Stomach smooth muscle (tissue), 2 donors: Measurements from ENCODE around the gene LDLRAD4.
A peak's percentile ranks its signal among the peaks of the same experiment; 100 is the strongest.

Experiments
- H3K27ac ChIP-seq: one replicate; pipeline ENCODE4 v1.7.0; 2013; ENCODE audit warnings: mild to moderate bottlenecking, low read length, inconsistent platforms
- H3K27me3 ChIP-seq, 2 donors: one replicate each; pipeline ENCODE4 v1.7.0; 2013; ENCODE audit warnings: low read length in 2 of 2; ENCODE audit not compliant: insufficient read depth in 2 of 2, control insufficient read depth in 1 of 2
- H3K36me3 ChIP-seq, 2 donors: one replicate each; pipeline ENCODE4 v1.7.0; 2013; ENCODE audit warnings: low read length in 2 of 2; ENCODE audit not compliant: control insufficient read depth in 2 of 2, insufficient read depth in 2 of 2
- H3K4me1 ChIP-seq: one replicate; pipeline ENCODE4 v1.7.0; 2013; ENCODE audit warnings: low read length; ENCODE audit not compliant: control insufficient read depth, insufficient read depth
- H3K4me3 ChIP-seq, 2 donors: one replicate each; pipeline ENCODE4 v1.7.0; 2013; ENCODE audit warnings: low read length in 2 of 2
- H3K9ac ChIP-seq, 2 donors: one replicate each; pipeline ENCODE4 v1.7.0; 2013; ENCODE audit warnings: low read length in 2 of 2, mild to moderate bottlenecking in 1 of 2
- H3K9me3 ChIP-seq, 2 donors: one replicate each; pipeline ENCODE4 v1.7.0; 2013; ENCODE audit warnings: low read length in 2 of 2; ENCODE audit not compliant: control insufficient read depth in 2 of 2
- donor health status: healthy.
- donor health status: Pancreatic carcinoma.

The LDLRAD4 gene

DNA sequence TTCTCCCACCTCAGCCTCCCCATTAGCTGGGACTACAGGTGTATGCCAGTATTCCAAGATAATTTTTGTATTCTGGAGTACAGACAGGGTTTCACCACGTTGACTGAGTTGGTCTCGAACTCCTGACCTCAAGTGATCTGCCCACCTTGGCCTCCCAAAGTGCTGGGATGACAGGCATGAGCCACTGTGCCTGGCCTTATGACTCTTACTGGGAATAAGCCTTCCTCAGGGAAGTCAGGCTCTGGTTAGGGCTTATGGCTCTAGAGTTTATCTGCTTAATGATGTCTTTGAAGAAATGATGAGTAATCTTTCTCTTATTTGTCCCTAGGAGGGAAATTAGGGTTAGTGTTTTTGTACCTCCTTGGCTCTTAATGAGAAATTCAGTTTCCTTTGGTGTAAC is 320.1 kb downstream of the LDLRAD4 start:
- Histone ChIP-seq H3K4me3 (no peak overlapping the region), H3K4me1 (peaks cover 39% of the 10 kb centered on the region), H3K27me3 (no peaks in the 10 kb centered on the region), H3K9me3 (no peaks in the 10 kb centered on the region), H3K27ac (no peak overlapping the region), H3K36me3 (no peaks in the 10 kb centered on the region), H3K9ac (no peak overlapping the region)

DNA sequence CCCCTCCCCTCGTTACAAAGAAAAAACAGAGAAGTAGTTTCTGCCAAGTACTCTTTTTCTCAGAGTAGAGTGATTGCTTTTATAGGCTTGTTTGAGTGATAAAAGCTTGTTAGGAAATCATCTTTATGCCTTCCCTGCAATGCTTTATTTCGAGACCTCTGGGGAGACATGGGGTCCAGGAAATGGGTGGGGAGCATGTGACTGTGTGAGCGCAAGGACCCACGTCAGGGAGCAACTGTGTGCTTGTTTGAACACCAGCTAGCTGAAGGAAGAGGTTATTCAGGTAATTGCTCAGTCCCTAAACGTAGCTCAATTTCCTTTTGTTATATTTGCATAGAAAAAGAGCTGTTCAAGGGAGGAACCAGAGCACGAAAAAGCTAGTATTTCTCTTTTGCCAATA is 320.5 kb downstream of the LDLRAD4 start:
- Histone ChIP-seq H3K9ac (no peak overlapping the region), H3K4me3 (no peak overlapping the region), H3K4me1 (peaks cover 43% of the 10 kb centered on the region), H3K27ac (no peak overlapping the region), H3K36me3 (no peaks in the 10 kb centered on the region), H3K9me3 (no peaks in the 10 kb centered on the region), H3K27me3 (no peaks in the 10 kb centered on the region)

DNA sequence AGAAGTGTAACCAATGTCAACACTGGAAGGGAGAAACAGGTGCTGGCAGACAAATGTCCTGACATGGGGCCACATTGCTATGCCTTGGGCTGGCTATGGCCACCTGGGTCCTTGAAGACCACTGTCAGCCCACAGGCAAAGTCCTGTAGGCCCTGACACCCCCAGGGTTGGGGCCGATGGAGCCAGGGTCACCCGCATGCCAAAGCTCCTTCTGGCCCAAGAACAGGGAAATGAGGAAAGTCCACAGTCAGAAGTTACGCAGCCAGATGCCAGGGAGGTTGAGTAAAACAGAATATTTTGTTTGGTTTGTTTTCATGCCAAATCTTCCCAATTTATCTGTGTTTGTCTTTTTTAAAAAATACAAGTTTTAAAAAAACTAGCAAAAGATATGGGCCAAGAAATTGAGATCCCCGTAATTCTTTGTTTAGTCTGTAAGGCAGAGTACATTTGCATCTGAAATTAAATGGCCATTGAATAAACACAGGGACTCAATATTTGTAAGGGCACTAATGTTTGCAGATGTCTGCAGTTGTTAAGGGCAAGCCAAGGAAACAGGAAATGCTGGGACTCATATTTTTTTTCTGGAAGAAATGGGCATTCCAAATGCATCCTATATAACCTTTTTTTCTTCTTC is 321.4 kb downstream of the LDLRAD4 start:
- peaks cover 47% of the 10 kb centered on the region for H3K4me1 ChIP-seq
- H3K9ac ChIP-seq = no peak overlapping the region
- H3K36me3 ChIP-seq = no peaks in the 10 kb centered on the region
- H3K4me3 ChIP-seq = no peak overlapping the region
- H3K27me3 ChIP-seq = no peaks in the 10 kb centered on the region
- H3K27ac ChIP-seq = no peak overlapping the region
- H3K9me3 ChIP-seq = no peaks in the 10 kb centered on the region

DNA sequence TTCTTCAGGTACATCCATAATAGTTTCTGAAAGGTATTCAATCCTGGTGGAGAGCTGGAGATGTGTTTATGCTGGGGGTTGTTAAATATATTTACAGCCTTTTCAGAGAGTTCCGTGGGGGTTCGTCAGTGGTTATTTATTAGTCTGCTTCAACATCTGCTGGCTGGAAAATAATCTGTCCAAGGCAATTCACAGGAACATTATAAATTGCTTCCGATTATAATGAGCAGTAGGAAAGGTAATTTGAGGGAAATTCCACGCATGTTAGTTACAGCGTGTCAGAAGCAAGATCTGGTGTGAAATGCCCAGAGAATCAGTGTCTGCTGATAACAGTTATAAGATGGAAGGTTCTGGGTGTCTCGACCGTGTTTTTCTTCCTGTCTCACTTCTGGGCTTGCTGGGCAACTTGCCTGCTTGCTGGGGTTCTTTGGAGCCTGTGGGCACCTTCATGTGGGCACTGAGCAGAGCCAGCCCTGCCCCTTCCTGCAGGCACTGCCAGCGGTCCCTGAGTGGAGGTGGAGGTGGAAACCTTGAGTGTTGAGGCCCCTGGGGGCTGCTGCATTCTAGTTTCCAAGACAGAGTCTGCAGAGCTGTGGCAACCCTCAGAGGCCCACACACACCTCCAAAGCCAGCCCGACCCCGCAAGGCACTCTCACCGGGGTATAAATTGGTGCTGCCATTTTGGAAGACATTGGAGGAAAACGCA is 322.1 kb downstream of the LDLRAD4 start:
- no peaks in the 10 kb centered on the region for H3K27me3 ChIP-seq
- H3K4me3 ChIP-seq = no peak overlapping the region
- H3K27ac ChIP-seq = peak overlapping the region; percentile 89
- H3K9me3 ChIP-seq = no peaks in the 10 kb centered on the region
- no peak overlapping the region for H3K9ac ChIP-seq
- H3K4me1 ChIP-seq = peaks cover 54% of the 10 kb centered on the region
- H3K36me3 ChIP-seq = no peaks in the 10 kb centered on the region

DNA sequence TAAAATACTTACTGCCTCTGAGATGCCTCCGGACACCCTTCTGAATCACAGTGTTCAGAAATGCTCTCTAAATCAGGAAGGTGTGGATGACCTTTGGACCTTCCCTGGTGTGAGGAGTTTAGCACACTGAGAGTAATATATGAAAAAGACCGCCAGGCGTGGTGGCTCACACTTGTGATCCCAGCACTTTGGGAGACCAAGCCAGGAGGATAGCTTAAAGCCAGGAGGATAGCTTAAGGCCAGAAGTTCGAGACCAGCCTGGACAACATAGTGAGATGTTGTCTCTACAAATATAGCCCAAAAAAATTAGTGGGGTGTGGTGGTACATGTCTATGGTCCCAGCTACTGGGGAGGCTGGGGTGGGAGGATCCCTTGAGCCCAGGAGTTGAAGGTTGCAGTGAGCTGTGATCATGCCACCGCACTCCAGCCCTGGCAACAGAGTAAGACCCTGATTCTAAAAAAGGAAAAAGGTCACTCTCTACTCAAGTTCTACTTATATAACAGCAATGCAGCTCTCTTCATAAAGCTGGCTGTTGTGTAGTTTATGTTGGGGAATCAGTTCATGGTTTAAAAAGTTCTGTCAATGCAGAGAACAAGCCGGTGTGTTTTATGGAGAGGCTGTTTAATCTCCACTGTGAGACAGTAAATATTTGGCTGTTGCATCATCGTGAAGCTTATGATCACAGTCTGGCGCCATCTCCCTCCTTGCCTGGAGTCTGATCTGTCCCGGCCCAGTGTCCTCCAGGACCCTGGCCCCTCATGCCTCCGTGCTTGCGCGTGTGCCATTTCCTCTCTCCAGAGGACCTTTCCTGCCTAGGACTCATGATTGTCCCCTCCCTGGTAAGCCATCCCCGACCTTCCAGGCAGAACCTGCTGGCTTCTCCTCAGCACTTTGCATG is 323.3 kb downstream of the LDLRAD4 start:
- peaks cover 59% of the 10 kb centered on the region for H3K4me1 ChIP-seq
- peak overlapping the region in 1 of 2 donors; percentile 5 for H3K9ac ChIP-seq
- no peaks in the 10 kb centered on the region for H3K36me3 ChIP-seq
- no peaks in the 10 kb centered on the region for H3K9me3 ChIP-seq
- H3K27me3 ChIP-seq = no peaks in the 10 kb centered on the region
- H3K27ac ChIP-seq = peak overlapping the region; percentile 89
- H3K4me3 ChIP-seq = peak overlapping the region in 1 of 2 donors; percentile 40

DNA sequence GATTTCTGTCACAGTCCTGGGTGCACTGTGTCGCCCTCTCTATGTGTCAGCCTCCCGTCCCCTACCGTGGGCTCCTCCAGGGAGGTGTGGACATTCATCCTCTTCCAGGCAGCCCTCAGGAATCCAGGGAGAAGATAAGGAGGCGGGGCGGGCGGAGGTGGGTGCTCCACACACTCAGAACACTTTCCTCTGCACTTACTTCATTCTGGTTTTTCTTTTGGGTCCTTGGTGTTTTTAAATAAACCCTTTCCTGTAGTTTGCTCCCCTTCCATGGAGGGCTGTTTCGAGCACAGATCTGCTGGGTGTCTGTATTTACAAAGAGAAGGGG is 323.9 kb downstream of the LDLRAD4 start:
- H3K27ac ChIP-seq = peak overlapping the region; percentile 89
- peak overlapping the region in 1 of 2 donors; percentile 40 for H3K4me3 ChIP-seq
- no peaks in the 10 kb centered on the region for H3K27me3 ChIP-seq
- H3K9me3 ChIP-seq = no peaks in the 10 kb centered on the region
- no peaks in the 10 kb centered on the region for H3K36me3 ChIP-seq
- H3K4me1 ChIP-seq = peaks cover 65% of the 10 kb centered on the region
- H3K9ac ChIP-seq = peak overlapping the region in 1 of 2 donors; percentile 36

DNA sequence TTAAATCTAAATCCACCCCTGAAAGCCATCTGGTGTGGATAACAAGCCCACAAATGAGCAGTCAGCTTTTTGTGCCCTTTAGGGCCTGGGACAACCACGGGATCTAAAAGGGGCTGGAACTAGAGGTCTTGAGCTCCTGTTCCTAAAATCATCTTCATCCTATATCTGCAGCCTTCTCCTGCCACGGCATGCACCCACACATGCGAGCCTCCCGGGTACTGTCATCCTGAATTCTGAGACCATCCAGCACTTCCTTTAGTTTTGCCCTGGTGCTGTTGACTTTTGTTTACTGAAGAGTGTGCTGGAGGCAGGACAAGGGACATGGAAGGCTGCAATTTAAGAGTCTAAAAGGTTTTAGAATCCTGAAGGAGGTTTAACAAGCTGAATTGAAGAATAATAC is 324.6 kb downstream of the LDLRAD4 start:
- Histone ChIP-seq H3K27me3 (no peaks in the 10 kb centered on the region), H3K9me3 (no peaks in the 10 kb centered on the region), H3K9ac (peak overlapping the region in 1 of 2 donors; percentile 36), H3K27ac (peak overlapping the region; percentile 89), H3K36me3 (no peaks in the 10 kb centered on the region), H3K4me1 (peaks cover 70% of the 10 kb centered on the region), H3K4me3 (no peak overlapping the region)

DNA sequence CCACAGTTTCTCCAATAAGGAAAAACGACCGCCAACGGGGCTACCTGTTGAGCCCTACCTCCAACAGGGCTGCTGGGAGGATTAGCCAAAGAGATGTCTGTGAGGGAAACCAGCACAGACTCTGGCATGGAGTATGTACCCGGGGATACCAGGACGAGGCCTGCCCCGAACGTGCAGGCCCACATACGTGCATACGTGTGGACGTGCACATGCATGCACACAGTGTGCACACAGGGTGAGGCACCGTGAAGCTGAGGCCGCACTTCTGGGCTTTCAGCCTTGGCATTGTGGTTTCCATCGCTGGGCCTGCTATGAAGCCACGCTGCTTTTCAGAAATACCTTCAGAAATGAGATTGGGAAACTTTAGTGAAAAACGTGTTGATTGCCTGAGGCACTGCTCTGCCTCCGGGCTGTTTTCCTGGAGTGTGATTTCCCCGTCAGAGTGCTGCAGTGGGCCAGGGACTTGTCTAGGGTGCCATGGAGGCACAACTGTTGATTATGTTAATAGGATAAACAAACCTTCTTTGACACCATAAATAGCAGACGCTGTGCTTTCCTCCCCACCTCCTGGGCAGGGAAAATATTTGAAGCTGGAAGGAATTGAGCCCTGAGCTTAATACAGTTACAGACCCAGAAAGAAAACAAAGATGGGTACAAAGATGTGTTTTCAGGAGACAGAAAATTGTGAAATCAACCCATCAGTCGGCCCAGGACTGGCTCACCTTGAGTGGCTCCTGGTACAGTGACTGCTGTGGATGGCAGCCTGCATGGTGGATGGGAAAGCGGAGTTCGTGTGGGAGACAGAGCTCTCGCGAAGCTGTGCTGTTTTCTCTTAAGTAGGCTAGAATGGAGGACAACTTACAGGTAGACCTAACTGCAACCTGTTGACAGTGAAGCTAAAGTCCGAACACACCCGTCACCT is 325.5 kb downstream of the LDLRAD4 start:
- H3K27ac ChIP-seq = peak overlapping the region; percentile 89
- peak overlapping the region in 1 of 2 donors; percentile 29 for H3K9ac ChIP-seq
- peak overlapping the region in 1 of 2 donors; percentile 52 for H3K4me3 ChIP-seq
- peaks cover 78% of the 10 kb centered on the region for H3K4me1 ChIP-seq
- H3K9me3 ChIP-seq = no peaks in the 10 kb centered on the region
- no peaks in the 10 kb centered on the region for H3K27me3 ChIP-seq
- no peaks in the 10 kb centered on the region for H3K36me3 ChIP-seq

DNA sequence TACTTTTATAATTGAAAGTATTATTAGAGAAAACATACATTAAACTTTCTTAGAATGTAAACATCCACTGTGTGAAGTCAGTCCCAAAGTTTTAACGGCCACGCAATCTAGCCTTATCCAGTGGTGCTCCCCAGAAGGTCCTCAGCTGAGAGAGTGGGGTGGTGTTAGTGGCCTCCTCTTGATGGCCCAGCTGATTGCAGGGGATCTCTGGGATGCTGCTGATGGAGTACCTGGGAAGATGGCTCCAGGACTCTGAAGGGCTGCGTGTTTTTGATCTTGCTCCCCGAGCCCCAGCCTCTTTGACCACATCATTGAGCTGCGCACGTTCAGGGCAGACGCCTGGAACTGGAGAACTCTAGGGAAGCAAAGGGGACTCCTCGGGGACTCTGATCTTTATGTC is 326.4 kb downstream of the LDLRAD4 start:
- no peaks in the 10 kb centered on the region for H3K36me3 ChIP-seq
- H3K9ac ChIP-seq = no peak overlapping the region
- no peaks in the 10 kb centered on the region for H3K9me3 ChIP-seq
- peaks cover 81% of the 10 kb centered on the region for H3K4me1 ChIP-seq
- H3K27ac ChIP-seq = peak overlapping the region; percentile 89
- H3K27me3 ChIP-seq = no peaks in the 10 kb centered on the region
- no peak overlapping the region for H3K4me3 ChIP-seq

DNA sequence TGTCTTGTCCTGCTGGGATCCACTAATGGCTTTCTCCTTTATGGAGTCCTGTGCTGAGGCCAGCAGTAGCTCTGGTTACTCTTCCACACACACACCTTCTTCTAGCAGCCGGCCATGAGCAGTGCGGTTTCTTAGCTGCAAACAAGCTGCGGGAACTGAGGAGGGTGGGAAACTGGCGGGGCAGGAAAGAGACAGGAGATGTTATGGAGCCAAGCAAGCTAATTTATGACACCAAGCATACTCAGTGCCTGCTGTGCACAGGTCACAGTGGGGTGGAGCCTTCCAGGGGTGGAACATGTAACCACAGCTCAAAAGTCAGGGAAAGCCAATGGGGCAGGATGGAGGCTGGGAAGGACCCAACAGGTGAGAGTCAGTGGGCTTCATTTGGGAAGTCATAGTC is 327.0 kb downstream of the LDLRAD4 start:
- Histone ChIP-seq H3K4me3 (no peak overlapping the region), H3K9me3 (no peaks in the 10 kb centered on the region), H3K9ac (no peak overlapping the region), H3K4me1 (peaks cover 85% of the 10 kb centered on the region), H3K36me3 (no peaks in the 10 kb centered on the region), H3K27me3 (no peaks in the 10 kb centered on the region), H3K27ac (no peak overlapping the region)
